Activated CD4-positive, alpha-beta T cell treated with anti-CD3 and anti-CD28 coated beads for 4 hours (primary cell): ENCODE results near the gene MAPK7.

Experiments
- DNase-seq, 2 donors: peaks; one replicate each; pipeline ENCODE4 v3.0.0-alpha.2; 2020

Gene MAPK7

GRCh38 chr17:19381741-19382444 is 3.6 kb downstream of the MAPK7 start:
- DNase-seq = no peak

- DNase-seq = no peak
Measured at GRCh38 chr17:19382531-19383444, 4.5 kb downstream of the MAPK7 start.

GRCh38 chr17:19383681-19384470 is 5.6 kb downstream of the MAPK7 start:
- no peak for DNase-seq

- no peak for DNase-seq
Measured at GRCh38 chr17:19384723-19385391, 6.6 kb downstream of the MAPK7 start.

GRCh38 chr17:19385521-19385983 is 7.3 kb downstream of the MAPK7 start:
- no peak for DNase-seq

GRCh38 chr17:19386051-19386929 is 8.0 kb downstream of the MAPK7 start:
- DNase-seq = no peak

- no peak for DNase-seq
Measured at GRCh38 chr17:19386974-19387920, 8.9 kb downstream of the MAPK7 start, which contains the start of gene MFAP4. MFAP4 (minus strand) TSS chr17:19387190; CDS start chr17:19387155, 35 bp downstream.

GRCh38 chr17:19387921-19388521 is 9.7 kb downstream of the MAPK7 start:
- no peak for DNase-seq

- no peak for DNase-seq
Measured at GRCh38 chr17:19388791-19389785, 10.8 kb downstream of the MAPK7 start.

GRCh38 chr17:19390951-19391350 is 12.7 kb downstream of the MAPK7 start:
- no peak for DNase-seq

GRCh38 chr17:19391432-19391831 is 13.1 kb downstream of the MAPK7 start:
- no peak for DNase-seq

GRCh38 chr17:19392303-19392702 is 14.0 kb downstream of the MAPK7 start:
- DNase-seq = no peak

- no peak for DNase-seq
Measured at GRCh38 chr17:19397556-19398041, 19.3 kb downstream of the MAPK7 start.

- DNase-seq = no peak
Measured at GRCh38 chr17:19398301-19399181, 20.2 kb downstream of the MAPK7 start.

GRCh38 chr17:19399750-19400450 is 21.6 kb downstream of the MAPK7 start:
- no peak for DNase-seq

- no peak for DNase-seq
Measured at GRCh38 chr17:19401321-19402010, 23.2 kb downstream of the MAPK7 start.
